ENCODE results near the gene CACNA1G.

Gene CACNA1G

GRCh38 chr17:50665838-50666237 is 105.3 kb downstream of the CACNA1G start:
- H3K36me3 ChIP-seq (ENCODE audit: control insufficient read depth, insufficient read depth, low read length) = no peaks in the 10 kb centered on the region
- no peak for TF ChIP-seq CTCF (IDR thresholded peaks at IDR 0.05; ENCODE audit: insufficient read depth, low read length, poor library complexity, severe bottlenecking)
- H3K27me3 ChIP-seq (replicated peaks; ENCODE audit: control insufficient read depth, insufficient read depth, low read length) = peaks cover 1% of the 10 kb centered on the region; the same call in 1 of the 2 replicates
- no peak for DNase-seq (ENCODE audit: extremely low read depth, insufficient read length)
- no peak overlapping the region for H3K4me3 ChIP-seq (replicated peaks; ENCODE audit: low read depth, low read length)

- H3K36me3 ChIP-seq (ENCODE audit: control insufficient read depth, insufficient read depth, low read length) = no peaks in the 10 kb centered on the region
- no peak for TF ChIP-seq CTCF (IDR thresholded peaks at IDR 0.05; ENCODE audit: insufficient read depth, low read length, poor library complexity, severe bottlenecking)
- no peak for DNase-seq (ENCODE audit: extremely low read depth, insufficient read length)
- H3K4me3 ChIP-seq (replicated peaks; ENCODE audit: low read depth, low read length) = no peak overlapping the region
- H3K27me3 ChIP-seq (replicated peaks; ENCODE audit: control insufficient read depth, insufficient read depth, low read length) = peaks cover 1% of the 10 kb centered on the region; the same call in 1 of the 2 replicates
These were observed 105.8 kb downstream of the CACNA1G start for GRCh38 chr17:50666316-50666715.

- DNase-seq (ENCODE audit: extremely low read depth, insufficient read length) = no peak
- peaks cover 1% of the 10 kb centered on the region; the same call in 1 of the 2 replicates for H3K27me3 ChIP-seq (replicated peaks; ENCODE audit: control insufficient read depth, insufficient read depth, low read length)
- no peaks in the 10 kb centered on the region for H3K36me3 ChIP-seq (ENCODE audit: control insufficient read depth, insufficient read depth, low read length)
- no peak overlapping the region for H3K4me3 ChIP-seq (replicated peaks; ENCODE audit: low read depth, low read length)
- no peak for TF ChIP-seq CTCF (IDR thresholded peaks at IDR 0.05; ENCODE audit: insufficient read depth, low read length, poor library complexity, severe bottlenecking)
These were observed 106.9 kb downstream of the CACNA1G start for GRCh38 chr17:50667259-50668024.

GRCh38 chr17:50668025-50668837 is 107.7 kb downstream of the CACNA1G start:
- no peak for TF ChIP-seq CTCF (IDR thresholded peaks at IDR 0.05; ENCODE audit: insufficient read depth, low read length, poor library complexity, severe bottlenecking)
- no peak overlapping the region for H3K4me3 ChIP-seq (replicated peaks; ENCODE audit: low read depth, low read length)

GRCh38 chr17:50668838-50669581 is 108.5 kb downstream of the CACNA1G start:
- Histone ChIP-seq H3K27me3 (replicated peaks; ENCODE audit: control insufficient read depth, insufficient read depth, low read length) (peaks cover 1% of the 10 kb centered on the region; the same call in 1 of the 2 replicates), H3K4me3 (replicated peaks; ENCODE audit: low read depth, low read length) (no peak overlapping the region), H3K36me3 (ENCODE audit: control insufficient read depth, insufficient read depth, low read length) (no peaks in the 10 kb centered on the region)
- no peak for DNase-seq (ENCODE audit: extremely low read depth, insufficient read length)
- no peak for TF ChIP-seq CTCF (IDR thresholded peaks at IDR 0.05; ENCODE audit: insufficient read depth, low read length, poor library complexity, severe bottlenecking)

More at GRCh38 chr17:50668025-50668837, 107.7 kb downstream of the CACNA1G start:
- no peak for DNase-seq (ENCODE audit: extremely low read depth, insufficient read length)
- Histone ChIP-seq H3K36me3 (ENCODE audit: control insufficient read depth, insufficient read depth, low read length) (no peaks in the 10 kb centered on the region), H3K27me3 (replicated peaks; ENCODE audit: control insufficient read depth, insufficient read depth, low read length) (peaks cover 1% of the 10 kb centered on the region; the same call in 1 of the 2 replicates)

Measured in GM06990 (cell line).